HUES64 (cell line): ENCODE measurements around the gene GRID1.

Experiments
- H3K27ac ChIP-seq: 2 replicates; pipeline ENCODE4 v1.7.0; 2013; ENCODE audit warnings: low read depth, low read length, inconsistent platforms
- H3K27me3 ChIP-seq: 2 replicates; pipeline ENCODE4 v1.6.1; 2013; ENCODE audit warnings: mild to moderate bottlenecking, low read length; ENCODE audit not compliant: insufficient read depth
- H3K36me3 ChIP-seq: 2 replicates; pipeline ENCODE4 v1.6.1; 2013; ENCODE audit warnings: mild to moderate bottlenecking, low read length; ENCODE audit not compliant: insufficient read depth
- H3K4me1 ChIP-seq: 2 replicates; pipeline ENCODE4 v1.6.1; 2013; ENCODE audit warnings: mild to moderate bottlenecking, low read length, moderate library complexity; ENCODE audit not compliant: insufficient read depth
- H3K4me3 ChIP-seq: 2 replicates; pipeline ENCODE4 v1.5.1; 2013; ENCODE audit warnings: mild to moderate bottlenecking, low read length, moderate library complexity
- H3K9ac ChIP-seq: 2 replicates; pipeline ENCODE4 v1.6.1; 2013; ENCODE audit warnings: mild to moderate bottlenecking, low read depth, low read length
- H3K9me3 ChIP-seq: 2 replicates; pipeline ENCODE4 v1.6.1; 2013; ENCODE audit warnings: low read depth, low read length; ENCODE audit not compliant: insufficient read depth
- WGBS: fragments of 150-250, 120-280 bp; methylation state at CpG from one replicate; pipeline ENCODE4 v1.1.7; 2013; ENCODE audit warnings: missing lambda C conversion rate; 5-methylcytosine and 5-hydroxymethylcytosine counted together

The GRID1 gene

GRCh38 chr10:85557706-85558105 lies 808.9 kb downstream of the GRID1 start:
- Histone ChIP-seq H3K27me3 (no peaks in the 10 kb centered on the region), H3K9ac (no peak overlapping the region), H3K4me3 (no peak overlapping the region), H3K36me3 (no peaks in the 10 kb centered on the region), H3K27ac (no peak overlapping the region), H3K4me1 (no peaks in the 10 kb centered on the region), H3K9me3 (no peaks in the 10 kb centered on the region)
- 87% methylated on average over 2 of the region's 2 CpGs for WGBS

- 94% methylated on average over 2 of the region's 2 CpGs for WGBS
- H3K27me3 ChIP-seq: no peaks in the 10 kb centered on the region
- no peaks in the 10 kb centered on the region for H3K9me3 ChIP-seq
- no peaks in the 10 kb centered on the region for H3K4me1 ChIP-seq
- H3K4me3 ChIP-seq: no peak overlapping the region
- H3K27ac ChIP-seq: no peak overlapping the region
- H3K9ac ChIP-seq: no peak overlapping the region
- no peaks in the 10 kb centered on the region for H3K36me3 ChIP-seq
Observed at GRCh38 chr10:85557077-85557476, 809.5 kb downstream of the GRID1 start.
